NCI-H2227 (cell line): Measurements from ENCODE around the gene ST13.
"Not testable (repeated sequence)": the region's sequence is repeated elsewhere in the genome, so short reads cannot be mapped to it uniquely, and the experiment has no call there.

Source experiments
- DNase-seq: peaks from one replicate; lab custom pipeline; 2025; ENCODE audit not compliant: unreplicated experiment; lab: John Stamatoyannopoulos, UW

Gene ST13

GRCh38 chr22:40791241-40791640 lies 65.2 kb downstream of the ST13 start:
- DNase-seq, result no peak

- DNase-seq, result no peak
Measured at GRCh38 chr22:40789131-40789530, 67.3 kb downstream of the ST13 start.

GRCh38 chr22:40782521-40782920 lies 73.9 kb downstream of the ST13 start:
- no peak for DNase-seq

- not testable (repeated sequence) for DNase-seq
Measured at GRCh38 chr22:40781749-40782148, 74.7 kb downstream of the ST13 start.
